T-helper 22 cell (primary cell): ENCODE data around the gene RERE.

Experiments used
- DNase-seq: peaks from one replicate; pipeline ENCODE4 v3.0.0-alpha.2; 2020; ENCODE audit warnings: low read depth

The RERE gene

GRCh38 chr1:8423692-8424538, 393.5 kb downstream of the RERE start:
- peak; percentile 43 for DNase-seq

GRCh38 chr1:8423269-8423691, 394.2 kb downstream of the RERE start:
- peak; percentile 29 for DNase-seq

GRCh38 chr1:8422510-8423268, 394.8 kb downstream of the RERE start:
- no peak for DNase-seq

- no peak for DNase-seq
Measured at GRCh38 chr1:8421721-8422120, 395.7 kb downstream of the RERE start.

- no peak for DNase-seq
Measured at GRCh38 chr1:8420318-8420717, 397.1 kb downstream of the RERE start.

- DNase-seq, result no peak
Measured at GRCh38 chr1:8419861-8420260, 397.6 kb downstream of the RERE start.

- DNase-seq, result no peak
Measured at GRCh38 chr1:8419172-8419571, 398.3 kb downstream of the RERE start.

- no peak for DNase-seq
Measured at GRCh38 chr1:8418301-8418700, 399.1 kb downstream of the RERE start.

GRCh38 chr1:8417625-8418024, 399.8 kb downstream of the RERE start:
- DNase-seq, result no peak

- DNase-seq, result no peak
Measured at GRCh38 chr1:8416881-8417280, 400.6 kb downstream of the RERE start.

GRCh38 chr1:8415526-8416278, 401.7 kb downstream of the RERE start:
- no peak for DNase-seq

GRCh38 chr1:8412183-8412831, 405.1 kb downstream of the RERE start:
- no peak for DNase-seq

- DNase-seq, result no peak
Measured at GRCh38 chr1:8411803-8412182, 405.6 kb downstream of the RERE start.

- DNase-seq, result no peak
Measured at GRCh38 chr1:8410791-8411190, 406.6 kb downstream of the RERE start.

- DNase-seq, result no peak
Measured at GRCh38 chr1:8409606-8410005, 407.8 kb downstream of the RERE start.

- no peak for DNase-seq
Measured at GRCh38 chr1:8409106-8409505, 408.3 kb downstream of the RERE start.

- no peak for DNase-seq
Measured at GRCh38 chr1:8408151-8408839, 409.1 kb downstream of the RERE start.

- DNase-seq, result no peak
Measured at GRCh38 chr1:8407652-8408051, 409.8 kb downstream of the RERE start.

GRCh38 chr1:8406960-8407359, 410.5 kb downstream of the RERE start:
- no peak for DNase-seq

GRCh38 chr1:8406011-8406410, 411.4 kb downstream of the RERE start:
- DNase-seq, result no peak
